Stimulated activated CD8-positive, alpha-beta memory T cell treated with anti-CD3 and anti-CD28 coated beads, Interleukin-2, amount 100 ng/mL, for 48 hours (primary cell): ENCODE measurements around the gene DCBLD2.
"Not testable (repeated sequence)": the region's sequence is repeated elsewhere in the genome, so short reads cannot be mapped to it uniquely, and the experiment has no call there.

Experiments used
- DNase-seq, 2 donors: peaks; one replicate each; pipeline ENCODE4 v3.0.0-alpha.2; 2020; ENCODE audit warnings: low read depth in 2 of 2

The DCBLD2 gene

GRCh38 chr3:98831060-98831459 is 70.4 kb downstream of the DCBLD2 start:
- not testable (repeated sequence) for DNase-seq

- DNase-seq = no peak
Observed at GRCh38 chr3:98829246-98829832, 72.2 kb downstream of the DCBLD2 start.

- DNase-seq = no peak
Observed at GRCh38 chr3:98827221-98827920, 74.1 kb downstream of the DCBLD2 start.

GRCh38 chr3:98826126-98826525 is 75.4 kb downstream of the DCBLD2 start:
- DNase-seq = no peak

- no peak for DNase-seq
Observed at GRCh38 chr3:98824256-98824655, 77.2 kb downstream of the DCBLD2 start.

GRCh38 chr3:98823791-98824190 is 77.7 kb downstream of the DCBLD2 start:
- no peak for DNase-seq

- DNase-seq = no peak
Observed at GRCh38 chr3:98821063-98821462, 80.4 kb downstream of the DCBLD2 start.

- no peak for DNase-seq
Observed at GRCh38 chr3:98817547-98818041, 83.9 kb downstream of the DCBLD2 start.

- DNase-seq = no peak
Observed at GRCh38 chr3:98814817-98815420, 86.6 kb downstream of the DCBLD2 start.

- DNase-seq = no peak
Observed at GRCh38 chr3:98812851-98813374, 88.6 kb downstream of the DCBLD2 start.

- DNase-seq = no peak
Observed at GRCh38 chr3:98811048-98811447, 90.4 kb downstream of the DCBLD2 start.

GRCh38 chr3:98809557-98809956 is 91.9 kb downstream of the DCBLD2 start:
- no peak for DNase-seq

- no peak for DNase-seq
Observed at GRCh38 chr3:98808071-98808470, 93.4 kb downstream of the DCBLD2 start.

- DNase-seq = no peak
Observed at GRCh38 chr3:98807561-98807960, 93.9 kb downstream of the DCBLD2 start.

GRCh38 chr3:98807011-98807410 is 94.5 kb downstream of the DCBLD2 start:
- DNase-seq = no peak

GRCh38 chr3:98806521-98806920 is 95.0 kb downstream of the DCBLD2 start:
- no peak for DNase-seq

- no peak for DNase-seq
Observed at GRCh38 chr3:98805571-98805970, 95.9 kb downstream of the DCBLD2 start.

- DNase-seq = no peak
Observed at GRCh38 chr3:98801043-98801747, 100.3 kb downstream of the DCBLD2 start.

GRCh38 chr3:98800401-98800800 is 101.1 kb downstream of the DCBLD2 start:
- DNase-seq = no peak

GRCh38 chr3:98799479-98799878 is 102.0 kb downstream of the DCBLD2 start:
- DNase-seq = no peak

GRCh38 chr3:98798820-98799219 is 102.7 kb downstream of the DCBLD2 start:
- no peak for DNase-seq

GRCh38 chr3:98797905-98798304 is 103.6 kb downstream of the DCBLD2 start:
- DNase-seq = no peak
